K562 (cell line): ENCODE results near the gene CENPO. TPM values are rescaled to one million over a fixed set of nuclear protein-coding genes. Genes with fewer than 3 reads are reported as not detected.

ENCODE experiments used
- ATAC-seq: fragments of 200-7000 bp; cut with Tn5 transposase; 3 replicates; pipeline ENCODE4 v1.9.1; 2020; ENCODE audit warnings: moderate library complexity
- BruUV-seq: library from RNA; stranded (reverse); fragments of 400-500 nt; replicated peaks from 2 replicates; lab custom pipeline; 2021; lab: Mats Ljungman, UMichigan
- CTCF ChIA-PET: fragments of 300-600 bp; formaldehyde crosslinking; extraction: SDS; loops from one replicate; lab custom pipeline; 2021; ENCODE audit warnings: low intra/inter-chr PET ratio; lab: Yijun Ruan, JAX
- POLR2A ChIA-PET: fragments of 300-600, 350-650 bp; sonication (Branson Sonifier 250); formaldehyde crosslinking; extraction: SDS; loops from one replicate; lab custom pipeline; 2021; ENCODE audit warnings: antibody characterized with exemption, inconsistent platforms; lab: Yijun Ruan, JAX
- DNase-seq, 4 experiments: peaks; one replicate each; pipeline versions ENCODE4 v3.0.0 to v3.0.0-alpha.2; 2011 to 2018; ENCODE audit warnings: low spot score in 3 of 4, mixed read lengths in 3 of 4; ENCODE audit errors: extremely low read depth in 1 of 4
- FAIRE-seq: peaks from 2 replicates; lab custom pipeline; 2011; peaks lifted over from hg19 to GRCh38; lab: Jason Lieb, UNC
- H2AFZ ChIP-seq: 2 replicates; pipeline ENCODE4 v1.6.0; 2011; ENCODE audit warnings: low read depth, low read length, control low read depth, inconsistent platforms
- H3K27ac ChIP-seq: fragments of 200-600 bp; 3 replicates; pipeline ENCODE4 v1.8.0; 2011; ENCODE audit warnings: low read depth, mild to moderate bottlenecking, control low read depth, inconsistent platforms, low read length, moderate library complexity, mixed read lengths; ENCODE audit errors: extremely low read depth
- H3K27me3 ChIP-seq, 2 experiments: fragments of 300-600 bp in 1 of 2; 2 replicates in 1 of 2; 3 replicates in 1 of 2; pipeline versions ENCODE4 v1.6.0 to v1.8.0; 2011; ENCODE audit warnings: inconsistent platforms in 2 of 2, low read length in 2 of 2, mild to moderate bottlenecking in 1 of 2, mixed read lengths in 1 of 2, moderate library complexity in 1 of 2; ENCODE audit not compliant: control insufficient read depth in 2 of 2, insufficient read depth in 2 of 2
- H3K36me3 ChIP-seq: fragments of 300-600 bp; 3 replicates; pipeline ENCODE4 v1.8.0; 2011; ENCODE audit warnings: mild to moderate bottlenecking, low read length, inconsistent platforms; ENCODE audit not compliant: control insufficient read depth, insufficient read depth
- H3K4me1 ChIP-seq, 2 experiments: fragments of 200-600 bp in 1 of 2; replicated peaks in 1 of 2; 2 replicates in 1 of 2; 3 replicates in 1 of 2; pipeline versions ENCODE4 v1.5.1 to v1.8.0; 2011; ENCODE audit warnings: inconsistent platforms in 2 of 2, low read length in 2 of 2, mild to moderate bottlenecking in 1 of 2, mixed read lengths in 1 of 2, moderate library complexity in 1 of 2; ENCODE audit not compliant: control insufficient read depth in 2 of 2, insufficient read depth in 2 of 2
- H3K4me2 ChIP-seq: 2 replicates; pipeline ENCODE4 v1.6.1; 2011; ENCODE audit warnings: low read length, control low read depth, inconsistent platforms, mixed read lengths; ENCODE audit not compliant: insufficient read depth
- H3K4me3 ChIP-seq: fragments of 200-600 bp; sonication (generic), shearing (Covaris generic); 2 replicates; pipeline ENCODE4 v1.5.1; 2016; ENCODE audit warnings: control low read depth, inconsistent platforms
- H3K79me2 ChIP-seq: fragments of 200-600 bp; 3 replicates; pipeline ENCODE4 v1.8.0; 2011; ENCODE audit warnings: low read length, inconsistent platforms; ENCODE audit not compliant: control insufficient read depth, insufficient read depth
- H3K9ac ChIP-seq, 2 experiments: 2 replicates each; pipeline versions ENCODE4 v1.6.0 to v1.6.1; 2011; ENCODE audit warnings: low read depth in 2 of 2, low read length in 2 of 2, control low read depth in 1 of 2, inconsistent platforms in 1 of 2, mild to moderate bottlenecking in 1 of 2, mixed read lengths in 1 of 2; ENCODE audit not compliant: insufficient read depth in 1 of 2
- H3K9me1 ChIP-seq: one replicate; pipeline ENCODE4 v1.6.0; 2011; ENCODE audit warnings: inconsistent platforms, mild to moderate bottlenecking, low read length, moderate library complexity; ENCODE audit not compliant: control insufficient read depth, insufficient read depth
- H3K9me3 ChIP-seq: replicated peaks from 2 replicates; pipeline ENCODE4 v1.5.1; 2011; ENCODE audit warnings: low read depth, low read length, inconsistent platforms; ENCODE audit not compliant: control insufficient read depth, insufficient read depth
- H4K20me1 ChIP-seq: replicated peaks from 2 replicates; pipeline ENCODE4 v1.6.1; 2011; ENCODE audit warnings: low read length, inconsistent platforms, mixed read lengths; ENCODE audit not compliant: control insufficient read depth, insufficient read depth
- GMEB1 ChIP-seq: fragments of 250-450 bp; sonication (Bioruptor Pico); IDR thresholded peaks from 2 replicates; pipeline ENCODE4 v1.4.0; 2020; ENCODE audit warnings: mild to moderate bottlenecking
- MEIS2 ChIP-seq: fragments of 450-650 bp; IDR thresholded peaks from 2 replicates; pipeline ENCODE4 v1.6.1; 2014; ENCODE audit warnings: mild to moderate bottlenecking; ENCODE audit not compliant: partially characterized antibody
- PKNOX1 ChIP-seq: fragments of 450-650 bp; IDR thresholded peaks from 2 replicates; pipeline ENCODE4 v1.6.1; 2016
- TFE3 ChIP-seq: fragments of 450-650 bp; formaldehyde crosslinking; IDR thresholded peaks from 2 replicates; pipeline ENCODE4 v1.4.0; 2020; ENCODE audit warnings: mild to moderate bottlenecking, mixed read lengths
- in situ Hi-C: fragments of 300-500 bp; cut with MboI; formaldehyde crosslinking; loops from 4 replicates; pipeline ENCODE4 v1.15.0; 2018; ENCODE audit warnings: inconsistent platforms, mixed read lengths
- intact Hi-C: fragments of 100-400 bp; cut with micrococcal nuclease; formaldehyde crosslinking; loops from 2 replicates; pipeline ENCODE4 v1.14.2; 2022
- polyA plus RNA-seq, 8 experiments: library from polyadenylated mRNA; depleted of rRNA in 4 of 8; stranded (reverse) in 5 of 8; unstranded in 3 of 8; fragments of >200 nt; fragmentation: Nextera tagmentation in 2 of 8; fragmentation: Illumina TruSeq in 1 of 8; extraction: Ambion mirVana in 2 of 8; extraction: Trizol in 1 of 8; gene quantifications; 2 replicates each; pipeline versions ENCODE4 v1.2.1 to v1.2.3, GENCODE V29; 2011 to 2014; ENCODE audit warnings: inconsistent platforms in 1 of 8, missing spikeins in 1 of 8
- total RNA-seq, 7 experiments: library from RNA; depleted of rRNA in 6 of 7; stranded (reverse); fragments of >200 nt in 6 of 7; fragmentation: Illumina TruSeq in 2 of 7; extraction: Trizol in 2 of 7; gene quantifications; 2 replicates each; pipeline versions ENCODE4 v1.2.1 to v1.2.3, GENCODE V29; 2011 to 2021; ENCODE audit warnings: low replicate concordance in 1 of 7

The CENPO gene
- total and polyA plus RNA-seq, 9 of the 15 experiments (the other 6 are each of a cell fraction or from before 2014, with no cell fraction given), result 30.6 to 59.4 (median 38.9) TPM

- DNase-seq (no peak), FAIRE-seq (no peak), ATAC-seq (peak; percentile 75)
- Histone ChIP-seq H3K4me2 (no peak overlapping the region), H3K27me3 (no peaks in the 10 kb centered on the region), H2AFZ (no peak overlapping the region), H3K9me1 (no peaks in the 10 kb centered on the region), H3K4me1 (peaks cover 3 to 17% of the 10 kb centered on the region in 2 experiments), H4K20me1 (no peaks in the 10 kb centered on the region), H3K9ac (no peak overlapping the region), H3K27ac (peak overlapping the region; percentile 60; the same call in 2 of the 3 replicates), H3K9me3 (no peaks in the 10 kb centered on the region; the same call in 1 of the 2 replicates), H3K4me3 (no peak overlapping the region), H3K36me3 (peaks cover 25% of the 10 kb centered on the region), H3K79me2 (peaks cover 53% of the 10 kb centered on the region)
- POLR2A ChIA-PET, result interaction anchor here (1.1 to 2.8 kb wide), 3 partner anchors 9 to 15 kb away, joined by 3 to 10 read pairs (median 3); partner anchors contain the start of genes CENPO and PTRHD1
- in situ Hi-C loops, result no loop called here
- CTCF ChIA-PET, result no interaction called here
- intact Hi-C loops, result no loop called here
- TF ChIP-seq GMEB1 (CRISPR knock-in tag) (no peak), MEIS2 (peak; percentile 55), TFE3 (no peak), PKNOX1 (peak; percentile 56)
- no TSS peak for BruUV-seq
Observed at GRCh38 chr2:24806661-24807036, 13.4 kb downstream of the CENPO start.
